SK-N-SH (cell line): ENCODE results near the gene ITGA5.

ENCODE experiments used
- CHD2 ChIP-seq: fragments of 150-350 bp; IDR thresholded peaks from 2 replicates; pipeline ENCODE4 v1.6.1; 2018; ENCODE audit warnings: low read length; ENCODE audit not compliant: partially characterized antibody
- EZH2phosphoT487 ChIP-seq: fragments of 200-600 bp; sonication (generic); IDR thresholded peaks from 2 replicates; pipeline ENCODE4 v1.6.1; 2017; ENCODE audit warnings: low read depth, mixed run types, mild to moderate bottlenecking, antibody characterized with exemption, moderate library complexity, borderline replicate concordance
- POLR2AphosphoS5 ChIP-seq: IDR thresholded peaks from 2 replicates; pipeline ENCODE4 v1.6.1; 2012; ENCODE audit warnings: low read depth, low read length
- RFX5 ChIP-seq: IDR thresholded peaks from 2 replicates; pipeline ENCODE4 v1.6.1; 2012; ENCODE audit warnings: mild to moderate bottlenecking, improper control_type of control experiment, low read length
- SMC3 ChIP-seq: IDR thresholded peaks from 2 replicates; pipeline ENCODE4 v1.6.1; 2012; ENCODE audit warnings: low read depth, low read length, improper control_type of control experiment
- YY1 ChIP-seq: IDR thresholded peaks from 2 replicates; pipeline ENCODE4 v1.4.0; 2012; ENCODE audit warnings: low read depth, mild to moderate bottlenecking
- TF ChIP-seq, protein P1 (sequence below): fragments of 200-600 bp; sonication (generic); IDR thresholded peaks from 2 replicates; pipeline ENCODE4 v1.6.1; 2017; ENCODE audit warnings: antibody characterized with exemption, mild to moderate bottlenecking, moderate library complexity
- TF ChIP-seq, protein P2 (sequence below): IDR thresholded peaks from 2 replicates; pipeline ENCODE4 v1.4.0; 2012; ENCODE audit warnings: low read depth

DNA sequence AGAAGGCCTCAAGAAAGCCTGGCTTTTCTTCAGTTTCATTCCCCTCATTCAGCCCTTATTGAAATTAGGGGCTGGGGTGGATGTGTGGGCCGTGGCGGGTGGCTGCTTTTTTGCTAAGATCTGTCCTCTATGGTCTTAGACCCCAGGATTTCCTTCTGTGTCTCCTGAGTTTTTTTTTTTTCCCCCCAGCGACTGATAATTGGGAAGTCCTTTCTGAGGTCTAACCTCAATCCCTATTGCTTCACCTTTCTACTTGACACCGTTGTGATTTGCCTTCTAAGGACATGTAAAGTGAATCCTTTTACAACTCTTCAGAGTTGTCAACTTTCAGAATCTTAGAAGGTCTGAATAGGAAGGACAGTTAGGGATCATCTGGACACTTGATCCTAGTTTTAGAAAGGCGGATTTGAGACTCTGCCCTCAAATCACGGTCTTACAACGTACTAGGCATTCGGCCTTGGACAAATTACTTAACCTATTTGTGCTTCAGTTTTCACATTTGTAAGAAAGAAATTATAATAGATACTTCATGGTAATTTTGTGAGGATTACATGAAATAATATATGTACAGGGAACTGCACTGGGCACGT is 59.2 kb downstream of the ITGA5 start:
- TF ChIP-seq, protein P1, sequence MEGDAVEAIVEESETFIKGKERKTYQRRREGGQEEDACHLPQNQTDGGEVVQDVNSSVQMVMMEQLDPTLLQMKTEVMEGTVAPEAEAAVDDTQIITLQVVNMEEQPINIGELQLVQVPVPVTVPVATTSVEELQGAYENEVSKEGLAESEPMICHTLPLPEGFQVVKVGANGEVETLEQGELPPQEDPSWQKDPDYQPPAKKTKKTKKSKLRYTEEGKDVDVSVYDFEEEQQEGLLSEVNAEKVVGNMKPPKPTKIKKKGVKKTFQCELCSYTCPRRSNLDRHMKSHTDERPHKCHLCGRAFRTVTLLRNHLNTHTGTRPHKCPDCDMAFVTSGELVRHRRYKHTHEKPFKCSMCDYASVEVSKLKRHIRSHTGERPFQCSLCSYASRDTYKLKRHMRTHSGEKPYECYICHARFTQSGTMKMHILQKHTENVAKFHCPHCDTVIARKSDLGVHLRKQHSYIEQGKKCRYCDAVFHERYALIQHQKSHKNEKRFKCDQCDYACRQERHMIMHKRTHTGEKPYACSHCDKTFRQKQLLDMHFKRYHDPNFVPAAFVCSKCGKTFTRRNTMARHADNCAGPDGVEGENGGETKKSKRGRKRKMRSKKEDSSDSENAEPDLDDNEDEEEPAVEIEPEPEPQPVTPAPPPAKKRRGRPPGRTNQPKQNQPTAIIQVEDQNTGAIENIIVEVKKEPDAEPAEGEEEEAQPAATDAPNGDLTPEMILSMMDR: no peak
- TF ChIP-seq RFX5 (no peak), CHD2 (no peak), SMC3 (no peak), YY1 (no peak), POLR2AphosphoS5 (no peak), EZH2phosphoT487 (no peak)
- TF ChIP-seq, protein P2, sequence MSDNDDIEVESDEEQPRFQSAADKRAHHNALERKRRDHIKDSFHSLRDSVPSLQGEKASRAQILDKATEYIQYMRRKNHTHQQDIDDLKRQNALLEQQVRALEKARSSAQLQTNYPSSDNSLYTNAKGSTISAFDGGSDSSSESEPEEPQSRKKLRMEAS: no peak
